Kidney (tissue), 14 donors: ENCODE measurements around the gene AOPEP. TPM values are rescaled to one million over a fixed set of nuclear protein-coding genes. Genes with fewer than 3 reads are reported as not detected.

Experiments used
- DNase-seq, 5 donors: peaks; one replicate each; pipeline ENCODE4 v3.0.0-alpha.2; 2013 to 2020
- FAIRE-seq: peaks from 2 replicates; lab custom pipeline; 2012; peaks lifted over from hg19 to GRCh38; lab: Jason Lieb, UNC
- H3K27ac ChIP-seq, 2 donors: one replicate each; pipeline ENCODE4 v1.7.0; 2013; ENCODE audit warnings: low read depth in 2 of 2, low read length in 2 of 2, inconsistent platforms in 1 of 2
- H3K27me3 ChIP-seq: one replicate; pipeline ENCODE4 v1.7.1; 2013; ENCODE audit warnings: low read length, inconsistent platforms; ENCODE audit not compliant: control insufficient read depth, insufficient read depth
- H3K36me3 ChIP-seq, 3 donors: one replicate each; pipeline versions ENCODE4 v1.7.0 to v1.7.1; 2013; ENCODE audit warnings: low read length in 3 of 3, control low read depth in 1 of 3, inconsistent platforms in 1 of 3; ENCODE audit not compliant: insufficient read depth in 3 of 3, control insufficient read depth in 2 of 3
- H3K4me1 ChIP-seq, 3 donors: one replicate each; pipeline versions ENCODE4 v1.7.0 to v1.7.1; 2013; ENCODE audit warnings: low read length in 3 of 3, inconsistent platforms in 1 of 3, low read depth in 1 of 3; ENCODE audit not compliant: control insufficient read depth in 2 of 3, insufficient read depth in 2 of 3
- H3K4me3 ChIP-seq, 3 donors: one replicate each; pipeline versions ENCODE4 v1.7.0 to v1.8.1; 2013; ENCODE audit warnings: low read length in 3 of 3, control low read depth in 1 of 3, inconsistent platforms in 1 of 3
- H3K9ac ChIP-seq, 3 donors: one replicate each; pipeline versions ENCODE4 v1.7.0 to v1.7.1; 2013; ENCODE audit warnings: low read length in 3 of 3, control low read depth in 1 of 3, inconsistent platforms in 1 of 3
- H3K9me3 ChIP-seq, 3 donors: one replicate each; pipeline versions ENCODE4 v1.7.0 to v1.7.1; 2013; ENCODE audit warnings: low read length in 3 of 3, control low read depth in 1 of 3, inconsistent platforms in 1 of 3; ENCODE audit not compliant: control insufficient read depth in 2 of 3, insufficient read depth in 1 of 3
- CTCF ChIP-seq: IDR thresholded peaks from 3 replicates; pipeline ENCODE4 v1.5.1; 2012; ENCODE audit warnings: mild to moderate bottlenecking, moderate library complexity, borderline replicate concordance; ENCODE audit not compliant: insufficient read depth; ENCODE audit errors: extremely low read depth
- intact Hi-C: fragments of 100-400 bp; cut with DNase I; formaldehyde crosslinking; loops from one replicate; pipeline ENCODE4 v1.11.1; 2022
- polyA plus RNA-seq: library from polyadenylated mRNA; stranded (reverse); fragments of 350-450 nt; fragmentation: Illumina TruSeq; extraction: RNeasy Lipid Tissue Mini Kit (QIAGEN cat#74804); gene quantifications from one replicate; pipeline ENCODE4 v1.2.3, GENCODE V29; 2014; ENCODE audit warnings: low read depth, low replicate concordance; ENCODE audit not compliant: insufficient read depth
- total RNA-seq: library from RNA; stranded (reverse); fragmentation: NEBNext Ultra II Directional; extraction: Animal tissue kit (Norgen Biotek cat#: 25700); gene quantifications from one replicate; pipeline ENCODE4 v1.2.1, GENCODE V29; 2021
- donor health status: control.
- donor health status: control.
- donor health status: control.
- donor health status: control.
- donor health status: control.
- donor health status: DM: yes; HTN: yes; CAD: no.
- donor health status: Normal renal cell carcinoma (clear cell type).

The AOPEP gene
- total and polyA plus RNA-seq, 2 donors from 2014 or later, result 52.2 to 119 TPM

GRCh38 chr9:94861589-94862272 lies 135.2 kb downstream of the AOPEP start:
- H3K4me1 ChIP-seq, result peaks cover 0 to 16% (median 5%) of the 10 kb centered on the region in 3 donors
- H3K4me3 ChIP-seq, result no peak overlapping the region
- H3K9me3 ChIP-seq, result peaks cover 0 to 2% (median 0%) of the 10 kb centered on the region in 3 donors
- no peaks in the 10 kb centered on the region for H3K27me3 ChIP-seq
- intact Hi-C loops, result no loop called here
- no peak for FAIRE-seq
- DNase-seq, result no peak
- no peak for TF ChIP-seq CTCF
- peak overlapping the region; percentile 8 to 41 for H3K27ac ChIP-seq
- H3K36me3 ChIP-seq, result no peaks in the 10 kb centered on the region
- H3K9ac ChIP-seq, result no peak overlapping the region

GRCh38 chr9:94864196-94864595 lies 137.7 kb downstream of the AOPEP start:
- Histone ChIP-seq H3K4me1 (peaks cover 10 to 30% (median 23%) of the 10 kb centered on the region in 3 donors), H3K4me3 (no peak overlapping the region), H3K27ac (no peak overlapping the region), H3K36me3 (no peaks in the 10 kb centered on the region), H3K27me3 (no peaks in the 10 kb centered on the region), H3K9ac (no peak overlapping the region), H3K9me3 (no peaks in the 10 kb centered on the region)
- TF ChIP-seq CTCF, result no peak
- FAIRE-seq (no peak), DNase-seq (no peak)
- intact Hi-C loops, result no loop called here

- FAIRE-seq (no peak), DNase-seq (no peak)
- H3K4me3 ChIP-seq, result peak overlapping the region in 1 of 3 donors; percentile 13
- no peaks in the 10 kb centered on the region for H3K9me3 ChIP-seq
- no peak for TF ChIP-seq CTCF
- peaks cover 10 to 30% (median 28%) of the 10 kb centered on the region in 3 donors for H3K4me1 ChIP-seq
- intact Hi-C loops, result no loop called here
- H3K27me3 ChIP-seq, result no peaks in the 10 kb centered on the region
- H3K36me3 ChIP-seq, result no peaks in the 10 kb centered on the region
- peak overlapping the region in 1 of 2 donors; percentile 30 for H3K27ac ChIP-seq
- peak overlapping the region in 2 of 3 donors; percentile 14 to 55 for H3K9ac ChIP-seq
Observed at GRCh38 chr9:94864862-94865509, 138.5 kb downstream of the AOPEP start.
